Measurements from ENCODE around the gene SDCCAG8.

- TF ChIP-seq GATA2 (IDR thresholded peaks at IDR 0.05; ENCODE audit: low read depth, low read length) (no peak), GATA3 (IDR thresholded peaks at IDR 0.05; ENCODE audit: low read depth, low read length) (no peak)
These were observed 231.9 kb downstream of the SDCCAG8 start for GRCh38 chr1:243487649-243488227.

Measured in SH-SY5Y (cell line).